A549 (cell line): Measurements from ENCODE around the gene TPSB2.

Source experiments
- BCL3 ChIP-seq: fragments of >200 bp; sonication (Bioruptor Twin); formaldehyde crosslinking; IDR thresholded peaks from 3 replicates; pipeline ENCODE4 v1.6.1; 2016
- CBX2 ChIP-seq: fragments of 200-600 bp; sonication (generic); IDR thresholded peaks from 2 replicates; pipeline ENCODE4 v1.6.1; 2016; ENCODE audit warnings: low read depth, mild to moderate bottlenecking, borderline replicate concordance
- HMGXB4 ChIP-seq: fragments of 250-450 bp; sonication (Bioruptor Pico); IDR thresholded peaks from 2 replicates; pipeline ENCODE4 v1.5.0; 2021; ENCODE audit warnings: mild to moderate bottlenecking, moderate library complexity, borderline replicate concordance
- JUN ChIP-seq, 2 experiments: fragments of >200 bp; sonication (Bioruptor Twin); formaldehyde crosslinking; IDR thresholded peaks; 2 replicates in 1 of 2; 3 replicates in 1 of 2; pipeline ENCODE4 v1.6.1; 2016 to 2017
- MAFK ChIP-seq: fragments of 450-650 bp; IDR thresholded peaks from 2 replicates; pipeline ENCODE4 v1.6.1; 2014; ENCODE audit not compliant: partially characterized antibody
- MAX ChIP-seq: IDR thresholded peaks from 2 replicates; pipeline ENCODE4 v1.6.1; 2012
- MAZ ChIP-seq: fragments of 150-350 bp; IDR thresholded peaks from 2 replicates; pipeline ENCODE4 v1.6.1; 2014; ENCODE audit warnings: antibody characterized with exemption, low read depth, low read length, borderline replicate concordance
- POLR2A ChIP-seq: IDR thresholded peaks from 2 replicates; pipeline ENCODE4 v1.6.1; 2012; ENCODE audit warnings: mild to moderate bottlenecking, low read length
- REST ChIP-seq: fragments of 200-600 bp; sonication (generic); IDR thresholded peaks from 2 replicates; pipeline ENCODE4 v1.6.1; 2016; ENCODE audit warnings: antibody characterized with exemption, mild to moderate bottlenecking, moderate library complexity
- SMC3 ChIP-seq: fragments of >200 bp; sonication (Bioruptor Twin); formaldehyde crosslinking; IDR thresholded peaks from 3 replicates; pipeline ENCODE4 v1.6.1; 2018; ENCODE audit warnings: inconsistent platforms
- TF ChIP-seq, protein P1 (sequence below): fragments of >200 bp; sonication (Bioruptor Twin); formaldehyde crosslinking; IDR thresholded peaks from 3 replicates; pipeline ENCODE4 v1.5.1; 2016
- TF ChIP-seq, protein P2 (sequence below): IDR thresholded peaks from 2 replicates; pipeline ENCODE4 v1.6.1; 2012; ENCODE audit warnings: low read depth, borderline replicate concordance
- TF ChIP-seq, protein P3 (sequence below): fragments of >200 bp; sonication (Bioruptor Twin); formaldehyde crosslinking; IDR thresholded peaks from 2 replicates; pipeline ENCODE4 v1.6.1; 2016

- TF ChIP-seq SMC3, result no peak
- TF ChIP-seq MAX, result peak; percentile 72
- TF ChIP-seq, protein P1, sequence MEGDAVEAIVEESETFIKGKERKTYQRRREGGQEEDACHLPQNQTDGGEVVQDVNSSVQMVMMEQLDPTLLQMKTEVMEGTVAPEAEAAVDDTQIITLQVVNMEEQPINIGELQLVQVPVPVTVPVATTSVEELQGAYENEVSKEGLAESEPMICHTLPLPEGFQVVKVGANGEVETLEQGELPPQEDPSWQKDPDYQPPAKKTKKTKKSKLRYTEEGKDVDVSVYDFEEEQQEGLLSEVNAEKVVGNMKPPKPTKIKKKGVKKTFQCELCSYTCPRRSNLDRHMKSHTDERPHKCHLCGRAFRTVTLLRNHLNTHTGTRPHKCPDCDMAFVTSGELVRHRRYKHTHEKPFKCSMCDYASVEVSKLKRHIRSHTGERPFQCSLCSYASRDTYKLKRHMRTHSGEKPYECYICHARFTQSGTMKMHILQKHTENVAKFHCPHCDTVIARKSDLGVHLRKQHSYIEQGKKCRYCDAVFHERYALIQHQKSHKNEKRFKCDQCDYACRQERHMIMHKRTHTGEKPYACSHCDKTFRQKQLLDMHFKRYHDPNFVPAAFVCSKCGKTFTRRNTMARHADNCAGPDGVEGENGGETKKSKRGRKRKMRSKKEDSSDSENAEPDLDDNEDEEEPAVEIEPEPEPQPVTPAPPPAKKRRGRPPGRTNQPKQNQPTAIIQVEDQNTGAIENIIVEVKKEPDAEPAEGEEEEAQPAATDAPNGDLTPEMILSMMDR, result no peak
- TF ChIP-seq POLR2A, result no peak
- TF ChIP-seq HMGXB4, result no peak
- no peak for TF ChIP-seq MAZ
- peak in 1 of 2 experiments; percentile 48; a peak in 1 of 5 replicates for TF ChIP-seq JUN (IDR thresholded peaks at IDR 0.05)
- no peak for TF ChIP-seq REST
- no peak for TF ChIP-seq MAFK
- TF ChIP-seq, protein P2, sequence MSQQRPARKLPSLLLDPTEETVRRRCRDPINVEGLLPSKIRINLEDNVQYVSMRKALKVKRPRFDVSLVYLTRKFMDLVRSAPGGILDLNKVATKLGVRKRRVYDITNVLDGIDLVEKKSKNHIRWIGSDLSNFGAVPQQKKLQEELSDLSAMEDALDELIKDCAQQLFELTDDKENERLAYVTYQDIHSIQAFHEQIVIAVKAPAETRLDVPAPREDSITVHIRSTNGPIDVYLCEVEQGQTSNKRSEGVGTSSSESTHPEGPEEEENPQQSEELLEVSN, result no peak
- no peak for TF ChIP-seq CBX2
- TF ChIP-seq BCL3, result no peak
- TF ChIP-seq, protein P3, sequence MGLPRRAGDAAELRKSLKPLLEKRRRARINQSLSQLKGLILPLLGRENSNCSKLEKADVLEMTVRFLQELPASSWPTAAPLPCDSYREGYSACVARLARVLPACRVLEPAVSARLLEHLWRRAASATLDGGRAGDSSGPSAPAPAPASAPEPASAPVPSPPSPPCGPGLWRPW, result no peak
Observed at GRCh38 chr16:1182316-1182671, 47.7 kb downstream of the TPSB2 start.
